ENCODE measurements around the gene GOPC.

Gene GOPC

DNA sequence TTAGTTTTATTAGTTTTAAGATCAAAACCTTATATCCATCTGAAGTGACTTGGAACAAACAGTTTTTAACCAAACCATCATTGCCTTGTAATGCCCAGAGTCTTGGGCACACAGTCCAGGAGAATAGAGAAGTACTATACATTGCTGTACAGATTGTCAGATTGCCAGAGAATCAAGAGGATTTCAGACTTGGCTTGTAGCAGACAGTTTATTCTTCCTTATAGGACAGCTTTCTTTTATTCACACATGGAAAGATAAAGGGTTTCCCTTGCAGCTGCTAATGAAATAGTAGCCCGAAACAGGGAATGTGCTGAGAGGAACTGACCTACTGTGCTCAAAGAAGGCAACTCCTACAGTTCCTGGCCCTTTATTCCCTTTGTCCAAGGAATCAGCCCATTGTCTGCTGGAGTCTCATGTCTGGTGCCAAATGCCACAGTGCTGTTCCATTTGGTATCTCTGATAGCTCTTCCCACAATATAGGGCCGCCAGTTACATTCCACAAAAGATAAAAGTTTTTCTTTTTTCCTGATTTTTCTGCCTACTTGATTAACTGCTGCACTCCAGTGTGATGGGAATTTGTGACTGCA, 89.2 kb downstream of the GOPC start:
- no peak for DNase-seq

GRCh38 chr6:117512056-117512828, 90.1 kb downstream of the GOPC start:
- no peak for DNase-seq

Measured in effector CD4-positive, alpha-beta T cell (primary cell).